ENCODE measurements around the gene TAX1BP1.

DNA sequence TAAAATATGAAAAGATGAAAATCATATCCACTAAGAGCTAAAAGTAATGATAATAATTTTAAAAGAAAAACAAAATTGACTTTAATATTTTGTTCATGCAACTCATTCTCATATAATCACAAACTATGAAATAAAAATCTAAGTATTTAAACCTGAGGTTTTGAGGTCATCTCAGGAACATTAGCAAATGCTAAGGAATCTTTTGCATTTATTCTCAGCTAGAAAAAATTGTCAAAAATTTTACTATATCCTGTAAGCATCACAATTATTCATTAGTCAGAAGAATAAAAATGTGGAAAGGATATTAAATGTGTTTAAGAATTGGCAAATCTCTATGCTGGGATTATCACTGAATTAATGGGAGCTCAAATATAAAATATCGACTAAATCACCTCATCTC, 36.8 kb upstream of the TAX1BP1 start:
- TF ChIP-seq, protein P1, sequence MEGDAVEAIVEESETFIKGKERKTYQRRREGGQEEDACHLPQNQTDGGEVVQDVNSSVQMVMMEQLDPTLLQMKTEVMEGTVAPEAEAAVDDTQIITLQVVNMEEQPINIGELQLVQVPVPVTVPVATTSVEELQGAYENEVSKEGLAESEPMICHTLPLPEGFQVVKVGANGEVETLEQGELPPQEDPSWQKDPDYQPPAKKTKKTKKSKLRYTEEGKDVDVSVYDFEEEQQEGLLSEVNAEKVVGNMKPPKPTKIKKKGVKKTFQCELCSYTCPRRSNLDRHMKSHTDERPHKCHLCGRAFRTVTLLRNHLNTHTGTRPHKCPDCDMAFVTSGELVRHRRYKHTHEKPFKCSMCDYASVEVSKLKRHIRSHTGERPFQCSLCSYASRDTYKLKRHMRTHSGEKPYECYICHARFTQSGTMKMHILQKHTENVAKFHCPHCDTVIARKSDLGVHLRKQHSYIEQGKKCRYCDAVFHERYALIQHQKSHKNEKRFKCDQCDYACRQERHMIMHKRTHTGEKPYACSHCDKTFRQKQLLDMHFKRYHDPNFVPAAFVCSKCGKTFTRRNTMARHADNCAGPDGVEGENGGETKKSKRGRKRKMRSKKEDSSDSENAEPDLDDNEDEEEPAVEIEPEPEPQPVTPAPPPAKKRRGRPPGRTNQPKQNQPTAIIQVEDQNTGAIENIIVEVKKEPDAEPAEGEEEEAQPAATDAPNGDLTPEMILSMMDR (IDR thresholded peaks at IDR 0.05) = no peak
- TF ChIP-seq POLR2A (IDR thresholded peaks at IDR 0.05) = no peak
